Loucy (cell line): ENCODE measurements around the gene C1QBP.

Experiments used
- EZH2phosphoT487 ChIP-seq: fragments of 200-600 bp; IDR thresholded peaks from 2 replicates; pipeline ENCODE4 v1.6.1; 2018; ENCODE audit warnings: antibody characterized with exemption, mild to moderate bottlenecking, moderate library complexity, borderline replicate concordance
- TF ChIP-seq, protein P1 (sequence below): fragments of 200-600 bp; sonication (generic); conservative IDR thresholded peaks from 2 replicates; pipeline ENCODE4 v1.5.1; 2014; ENCODE audit warnings: mild to moderate bottlenecking, antibody characterized with exemption, low read length

DNA sequence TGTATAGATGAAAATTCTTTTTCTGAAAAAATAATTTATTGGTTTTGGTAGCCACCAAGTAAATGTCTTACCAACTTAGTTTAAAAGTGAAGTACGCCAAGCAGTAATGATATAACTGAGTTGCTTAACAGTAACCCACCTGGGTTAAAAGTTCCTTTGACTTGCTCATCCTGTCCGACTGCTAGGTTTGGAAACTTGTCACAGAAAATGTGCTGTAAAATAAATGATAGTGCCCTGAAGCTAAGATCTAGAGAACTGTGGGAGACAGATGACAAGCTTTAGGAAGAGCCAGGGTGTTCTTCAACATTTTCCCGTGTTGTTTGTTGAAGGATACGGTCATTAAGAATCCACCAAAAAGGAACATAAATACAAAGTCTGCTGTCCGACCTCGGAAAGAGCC lies 42.0 kb upstream of the C1QBP start:
- TF ChIP-seq, protein P1, sequence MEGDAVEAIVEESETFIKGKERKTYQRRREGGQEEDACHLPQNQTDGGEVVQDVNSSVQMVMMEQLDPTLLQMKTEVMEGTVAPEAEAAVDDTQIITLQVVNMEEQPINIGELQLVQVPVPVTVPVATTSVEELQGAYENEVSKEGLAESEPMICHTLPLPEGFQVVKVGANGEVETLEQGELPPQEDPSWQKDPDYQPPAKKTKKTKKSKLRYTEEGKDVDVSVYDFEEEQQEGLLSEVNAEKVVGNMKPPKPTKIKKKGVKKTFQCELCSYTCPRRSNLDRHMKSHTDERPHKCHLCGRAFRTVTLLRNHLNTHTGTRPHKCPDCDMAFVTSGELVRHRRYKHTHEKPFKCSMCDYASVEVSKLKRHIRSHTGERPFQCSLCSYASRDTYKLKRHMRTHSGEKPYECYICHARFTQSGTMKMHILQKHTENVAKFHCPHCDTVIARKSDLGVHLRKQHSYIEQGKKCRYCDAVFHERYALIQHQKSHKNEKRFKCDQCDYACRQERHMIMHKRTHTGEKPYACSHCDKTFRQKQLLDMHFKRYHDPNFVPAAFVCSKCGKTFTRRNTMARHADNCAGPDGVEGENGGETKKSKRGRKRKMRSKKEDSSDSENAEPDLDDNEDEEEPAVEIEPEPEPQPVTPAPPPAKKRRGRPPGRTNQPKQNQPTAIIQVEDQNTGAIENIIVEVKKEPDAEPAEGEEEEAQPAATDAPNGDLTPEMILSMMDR, result no peak
- TF ChIP-seq EZH2phosphoT487, result no peak
